Mammary epithelial cell (primary cell): ENCODE results near the gene USP22.

Experiments used
- EZH2 ChIP-seq: IDR thresholded peaks from 2 replicates; pipeline ENCODE4 v1.6.1; 2012; ENCODE audit warnings: low read length, inconsistent platforms, borderline replicate concordance
- TF ChIP-seq, protein P1 (sequence below), 2 donors: IDR thresholded peaks in 1 of 2; conservative IDR thresholded peaks in 1 of 2; 2 replicates each; pipeline ENCODE4 v1.5.1; 2011 to 2012; ENCODE audit warnings: inconsistent platforms in 2 of 2, low read length in 2 of 2, mild to moderate bottlenecking in 2 of 2, control low read depth in 1 of 2, low read depth in 1 of 2; ENCODE audit not compliant: insufficient read depth in 1 of 2; ENCODE audit errors: extremely low read depth in 1 of 2

DNA sequence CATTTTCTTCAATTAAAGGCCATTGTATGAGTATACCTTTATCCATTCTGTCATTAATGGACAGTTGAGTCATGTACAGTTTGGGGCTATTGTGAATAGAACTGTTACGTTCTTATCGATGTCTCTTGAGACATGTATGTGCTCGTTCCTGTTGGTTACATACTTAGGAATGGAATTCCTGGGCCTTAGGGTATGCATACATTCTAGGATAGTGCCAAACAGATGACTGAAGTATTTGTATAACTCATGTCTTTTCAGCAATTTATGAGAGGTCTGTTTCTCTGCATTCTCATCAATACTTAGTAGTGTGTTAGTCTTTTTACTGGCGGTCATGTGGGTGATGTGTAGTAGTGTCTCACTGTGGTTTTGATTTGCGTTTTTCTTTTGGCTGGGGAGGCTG lies 81.2 kb downstream of the USP22 start:
- TF ChIP-seq, protein P1, sequence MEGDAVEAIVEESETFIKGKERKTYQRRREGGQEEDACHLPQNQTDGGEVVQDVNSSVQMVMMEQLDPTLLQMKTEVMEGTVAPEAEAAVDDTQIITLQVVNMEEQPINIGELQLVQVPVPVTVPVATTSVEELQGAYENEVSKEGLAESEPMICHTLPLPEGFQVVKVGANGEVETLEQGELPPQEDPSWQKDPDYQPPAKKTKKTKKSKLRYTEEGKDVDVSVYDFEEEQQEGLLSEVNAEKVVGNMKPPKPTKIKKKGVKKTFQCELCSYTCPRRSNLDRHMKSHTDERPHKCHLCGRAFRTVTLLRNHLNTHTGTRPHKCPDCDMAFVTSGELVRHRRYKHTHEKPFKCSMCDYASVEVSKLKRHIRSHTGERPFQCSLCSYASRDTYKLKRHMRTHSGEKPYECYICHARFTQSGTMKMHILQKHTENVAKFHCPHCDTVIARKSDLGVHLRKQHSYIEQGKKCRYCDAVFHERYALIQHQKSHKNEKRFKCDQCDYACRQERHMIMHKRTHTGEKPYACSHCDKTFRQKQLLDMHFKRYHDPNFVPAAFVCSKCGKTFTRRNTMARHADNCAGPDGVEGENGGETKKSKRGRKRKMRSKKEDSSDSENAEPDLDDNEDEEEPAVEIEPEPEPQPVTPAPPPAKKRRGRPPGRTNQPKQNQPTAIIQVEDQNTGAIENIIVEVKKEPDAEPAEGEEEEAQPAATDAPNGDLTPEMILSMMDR (conservative IDR thresholded peaks at IDR 0.05 in 1 of 2, IDR thresholded peaks at IDR 0.05 in 1 of 2; ENCODE audit: extremely low read depth in 1 of 2, insufficient read depth in 1 of 2, low read depth in 1 of 2, low read length in 2 of 2) = no peak
- TF ChIP-seq EZH2 = no peak
